HG03066 (cell line): Measurements from ENCODE around the gene CACNB2.
A peak's percentile ranks its signal among the peaks of the same experiment; 100 is the strongest.

Experiments used
- ATAC-seq: cut with Tn5 transposase; IDR thresholded peaks from one replicate; pipeline ENCODE4 v1.9.1; 2021; ENCODE audit warnings: low read depth; ENCODE audit not compliant: unreplicated experiment

The CACNB2 gene

GRCh38 chr10:18378766-18379165 lies 238.5 kb downstream of the CACNB2 start:
- no peak for ATAC-seq

- ATAC-seq, result no peak
Measured at GRCh38 chr10:18381679-18382078, 241.5 kb downstream of the CACNB2 start.

GRCh38 chr10:18397906-18398305 lies 257.7 kb downstream of the CACNB2 start:
- ATAC-seq, result no peak

- ATAC-seq, result peak; percentile 44
Measured at GRCh38 chr10:18399158-18399557, 258.9 kb downstream of the CACNB2 start.

GRCh38 chr10:18400201-18400905 lies 260.1 kb downstream of the CACNB2 start:
- ATAC-seq, result no peak

GRCh38 chr10:18400906-18401245 lies 260.7 kb downstream of the CACNB2 start:
- ATAC-seq, result no peak

- no peak for ATAC-seq
Measured at GRCh38 chr10:18401416-18402195, 261.4 kb downstream of the CACNB2 start.

GRCh38 chr10:18402853-18403252 lies 262.6 kb downstream of the CACNB2 start:
- no peak for ATAC-seq

- ATAC-seq, result no peak
Measured at GRCh38 chr10:18404530-18404929, 264.3 kb downstream of the CACNB2 start.

- ATAC-seq, result no peak
Measured at GRCh38 chr10:18406136-18406535, 265.9 kb downstream of the CACNB2 start.

GRCh38 chr10:18409599-18410397 lies 269.6 kb downstream of the CACNB2 start:
- ATAC-seq, result no peak

- no peak for ATAC-seq
Measured at GRCh38 chr10:18414061-18414460, 273.8 kb downstream of the CACNB2 start.

- ATAC-seq, result no peak
Measured at GRCh38 chr10:18417950-18418527, 277.8 kb downstream of the CACNB2 start.

GRCh38 chr10:18418541-18419215 lies 278.5 kb downstream of the CACNB2 start:
- ATAC-seq, result peak; percentile 48

- no peak for ATAC-seq
Measured at GRCh38 chr10:18419945-18420344, 279.7 kb downstream of the CACNB2 start.

GRCh38 chr10:18421726-18422293 lies 281.6 kb downstream of the CACNB2 start:
- ATAC-seq, result no peak

GRCh38 chr10:18423058-18423637 lies 282.9 kb downstream of the CACNB2 start:
- no peak for ATAC-seq

GRCh38 chr10:18424200-18424599 lies 284.0 kb downstream of the CACNB2 start:
- ATAC-seq, result no peak

GRCh38 chr10:18429335-18429734 lies 289.1 kb downstream of the CACNB2 start:
- no peak for ATAC-seq

- ATAC-seq, result no peak
Measured at GRCh38 chr10:18436902-18437301, 296.7 kb downstream of the CACNB2 start.
